Endothelial cell of umbilical vein (primary cell): ENCODE data around the gene DPYD.

Experiments
- CTCF ChIP-seq, 2 donors: IDR thresholded peaks; 1 replicate in 1 of 2; 2 replicates in 1 of 2; pipeline ENCODE4 v1.5.1; 2011; ENCODE audit warnings: low read length in 2 of 2, mild to moderate bottlenecking in 2 of 2, moderate library complexity in 2 of 2, control low read depth in 1 of 2, inconsistent platforms in 1 of 2, low read depth in 1 of 2; ENCODE audit not compliant: insufficient read depth in 1 of 2; ENCODE audit errors: extremely low read depth in 1 of 2
- EZH2 ChIP-seq: IDR thresholded peaks from 2 replicates; pipeline ENCODE4 v1.6.1; 2012; ENCODE audit warnings: borderline replicate concordance, low read depth, mild to moderate bottlenecking, moderate library complexity, low read length, inconsistent platforms; ENCODE audit not compliant: severe bottlenecking
- MAX ChIP-seq: IDR thresholded peaks from 2 replicates; pipeline ENCODE4 v1.6.1; 2011; ENCODE audit not compliant: insufficient read depth, insufficient read length
- POLR2A ChIP-seq: IDR thresholded peaks from 2 replicates; pipeline ENCODE4 v1.6.1; 2012; ENCODE audit warnings: low read depth, mild to moderate bottlenecking, control low read depth, low read length

- TF ChIP-seq CTCF (IDR thresholded peaks at IDR 0.05; ENCODE audit: extremely low read depth in 1 of 2, insufficient read depth in 1 of 2, low read depth in 1 of 2, low read length in 2 of 2) (no peak), POLR2A (no peak), MAX (no peak), EZH2 (no peak)
Observed at GRCh38 chr1:97660431-97661105, 260.3 kb downstream of the DPYD start.
